ENCODE results near the gene SF3A1.

Gene SF3A1

DNA sequence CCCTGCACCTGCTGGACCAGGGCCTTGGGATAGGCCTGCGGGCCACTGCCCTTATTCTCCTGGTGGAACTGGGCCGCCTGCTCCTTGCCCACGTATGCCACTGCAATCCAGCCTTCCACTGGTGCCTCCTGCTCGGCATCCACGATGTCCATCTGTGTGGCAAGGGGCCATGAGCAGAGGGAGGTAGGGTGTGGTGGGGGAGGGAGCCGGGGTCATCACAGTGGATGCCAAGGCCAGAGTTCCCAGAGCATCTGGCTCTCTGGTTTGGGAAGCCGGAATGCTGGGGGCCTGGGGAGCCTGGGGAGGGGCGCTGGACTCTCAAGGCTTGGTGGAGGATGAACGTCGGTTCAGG is 29.9 kb upstream of the SF3A1 start:
- no peak for DNase-seq (ENCODE audit: extremely low spot score)
- CTCF ChIA-PET, result interaction anchor here (0.8 to 14.0 kb wide), 14 partner anchors 8 to 123 kb away, joined by 3 to 307 read pairs (median 6); partner anchors contain the start of genes CASTOR1 and SEC14L2

GRCh38 chr22:30385942-30386341 is 29.2 kb upstream of the SF3A1 start:
- no peak for TF ChIP-seq CTCF (IDR thresholded peaks at IDR 0.05; ENCODE audit: control extremely low read depth, extremely low read depth, low read depth, missing control alignments)
- CTCF ChIA-PET, result interaction anchor here (0.8 to 14.0 kb wide), 7 partner anchors 12 to 123 kb away, joined by 3 to 307 read pairs (median 9); partner anchors contain the start of gene CASTOR1
- no peak for DNase-seq (ENCODE audit: extremely low spot score)
- POLR2A ChIA-PET, result no interaction called here

More for the DNA sequence above, 29.9 kb upstream of the SF3A1 start:
- POLR2A ChIA-PET, result no interaction called here
- no peak for TF ChIP-seq CTCF (IDR thresholded peaks at IDR 0.05; ENCODE audit: control extremely low read depth, extremely low read depth, low read depth, missing control alignments)

DNA sequence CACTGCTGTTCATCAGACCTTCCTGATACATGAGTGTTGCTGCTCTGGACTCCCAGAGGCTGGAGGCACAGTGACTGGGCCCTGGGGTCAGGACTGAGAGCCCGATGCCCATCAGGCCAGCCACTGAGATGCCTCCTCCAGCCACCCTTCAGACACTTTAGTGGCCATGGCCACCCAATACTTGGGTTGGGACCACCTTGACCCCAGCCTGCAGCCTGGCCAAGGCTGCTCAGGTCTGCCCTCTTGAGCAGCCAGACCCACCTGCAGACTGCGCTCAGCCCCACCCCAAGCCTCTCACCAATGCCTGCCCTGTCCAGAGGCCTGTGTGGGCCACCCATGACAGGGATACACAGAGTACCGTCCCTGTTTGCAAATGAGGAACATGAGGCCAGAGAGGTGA is 26.4 kb upstream of the SF3A1 start:
- no peak for TF ChIP-seq CTCF (IDR thresholded peaks at IDR 0.05; ENCODE audit: control extremely low read depth, extremely low read depth, low read depth, missing control alignments)
- no peak for DNase-seq (ENCODE audit: extremely low spot score)
- CTCF ChIA-PET, result interaction anchor here (0.8 to 14.0 kb wide), 4 partner anchors 8 to 97 kb away, joined by 3 to 307 read pairs (median 6); partner anchors contain the start of gene CASTOR1
- POLR2A ChIA-PET, result interaction anchor here (1.2 kb wide), 1 partner anchor 31 kb away, joined by 5 read pairs; no protein-coding TSS in a partner anchor

GRCh38 chr22:30382340-30382739 is 25.6 kb upstream of the SF3A1 start:
- no peak for TF ChIP-seq CTCF (IDR thresholded peaks at IDR 0.05; ENCODE audit: control extremely low read depth, extremely low read depth, low read depth, missing control alignments)
- POLR2A ChIA-PET, result interaction anchor here (1.2 kb wide), 1 partner anchor 31 kb away, joined by 5 read pairs; no protein-coding TSS in a partner anchor
- CTCF ChIA-PET, result interaction anchor here (0.8 to 14.0 kb wide), 3 partner anchors 8 to 96 kb away, joined by 3 to 307 read pairs (median 3); partner anchors contain the start of gene CASTOR1
- DNase-seq (ENCODE audit: extremely low spot score), result no peak

DNA sequence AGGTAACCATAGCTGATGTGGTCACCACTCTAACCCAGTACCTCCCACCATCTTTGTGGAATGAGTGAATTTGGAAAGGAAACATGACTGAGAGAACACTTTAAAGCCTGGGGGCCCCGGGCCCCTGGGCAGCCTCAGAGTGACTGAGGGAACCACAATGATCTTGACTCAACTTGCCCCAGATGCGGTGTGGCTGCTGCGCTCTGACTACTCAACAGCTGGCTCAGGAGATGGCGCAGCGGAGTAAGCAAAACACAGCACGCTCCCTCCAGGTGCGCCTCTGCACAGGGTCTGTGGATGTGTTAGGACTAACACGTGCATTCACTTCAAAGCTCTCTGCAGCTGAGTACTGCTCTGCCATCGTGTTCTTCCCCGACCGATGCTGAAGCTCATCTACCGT is 24.6 kb upstream of the SF3A1 start:
- TF ChIP-seq CTCF (IDR thresholded peaks at IDR 0.05; ENCODE audit: control extremely low read depth, extremely low read depth, low read depth, missing control alignments), result no peak
- ChIA-PET POLR2A (no interaction called here), CTCF (interaction anchor here (0.8 to 14.0 kb wide), 5 partner anchors 10 to 105 kb away, joined by 3 to 307 read pairs (median 4); partner anchors contain the start of gene CASTOR1)
- DNase-seq (ENCODE audit: extremely low spot score), result no peak

GRCh38 chr22:30380011-30380410 is 23.3 kb upstream of the SF3A1 start:
- ChIA-PET CTCF (interaction anchor here (1.6 to 14.0 kb wide), 3 partner anchors 11 to 106 kb away, joined by 4 to 307 read pairs (median 5); partner anchors contain the start of gene CASTOR1), POLR2A (no interaction called here)
- no peak for DNase-seq (ENCODE audit: extremely low spot score)

More at GRCh38 chr22:30380011-30380410, 23.3 kb upstream of the SF3A1 start:
- TF ChIP-seq CTCF (IDR thresholded peaks at IDR 0.05; ENCODE audit: control extremely low read depth, extremely low read depth, low read depth, missing control alignments), result no peak
